ENCODE results near the gene C12orf60. TPM values are rescaled to one million over a fixed set of nuclear protein-coding genes. Genes with fewer than 3 reads are reported as not detected.

Gene C12orf60
- total and polyA plus RNA-seq, 2 of the 8 experiments (the other 6 are each of a cell fraction or from before 2014, with no cell fraction given) = 1.2 to 1.5 TPM

GRCh38 chr12:14853961-14854360 lies 50.5 kb downstream of the C12orf60 start:
- no peaks in the 10 kb centered on the region for H3K79me2 ChIP-seq (ENCODE audit: control insufficient read depth in 1 of 2, insufficient read depth in 2 of 2, low read length in 2 of 2)
- H3K14ac ChIP-seq (ENCODE audit: insufficient read length) = no peak overlapping the region
- H2BK20ac ChIP-seq (ENCODE audit: low read length) = no peak overlapping the region
- H4K20me1 ChIP-seq (replicated peaks in 1 of 2; ENCODE audit: control insufficient read depth in 1 of 2, insufficient read depth in 2 of 2, low read length in 2 of 2) = no peaks in the 10 kb centered on the region
- ChIA-PET CTCF (ENCODE audit: partially characterized antibody) (interaction anchor here (1.0 to 1.4 kb wide), 3 partner anchors 12 to 141 kb away, joined by 3 to 6 read pairs (median 5); no protein-coding TSS in a partner anchor), POLR2A (ENCODE audit: partially characterized antibody) (no interaction called here)
- no peak overlapping the region for H3K4me2 ChIP-seq (ENCODE audit: insufficient read depth in 1 of 2, low read depth in 2 of 2, low read length in 2 of 2)
- FAIRE-seq (no peak), DNase-seq (ENCODE audit: low read depth in 1 of 2, low spot score in 2 of 2) (no peak)
- no peaks in the 10 kb centered on the region for H3K36me3 ChIP-seq (ENCODE audit: control insufficient read depth in 2 of 4, insufficient read depth in 4 of 4, low read length in 3 of 4)
- H2BK15ac ChIP-seq (ENCODE audit: low read length) = no peak overlapping the region
- no peak overlapping the region for H2AK5ac ChIP-seq (ENCODE audit: low read depth, low read length)
- no peak overlapping the region for H2BK120ac ChIP-seq (replicated peaks; ENCODE audit: low read depth, low read length)
- no peak overlapping the region for H4K8ac ChIP-seq (ENCODE audit: extremely low read depth, insufficient read depth, low read length)
- H4K5ac ChIP-seq (ENCODE audit: insufficient read length, low read depth, low read length) = no peak overlapping the region
- no peak overlapping the region for H3K18ac ChIP-seq (ENCODE audit: extremely low read depth, low read length)
- H3K9ac ChIP-seq (replicated peaks in 1 of 4; ENCODE audit: extremely low read depth in 1 of 4, low read depth in 3 of 4, low read length in 3 of 4) = no peak overlapping the region; a peak in 1 of 7 replicates
- H3K79me1 ChIP-seq (ENCODE audit: low read depth, low read length) = no peaks in the 10 kb centered on the region
- H3K27ac ChIP-seq (ENCODE audit: low read depth, low read length) = no peak overlapping the region
- no peak overlapping the region for H3K56ac ChIP-seq (replicated peaks; ENCODE audit: insufficient read length, low read depth, low read length)
- no peak overlapping the region for H2BK5ac ChIP-seq (ENCODE audit: low read depth, low read length)
- H2BK12ac ChIP-seq (ENCODE audit: low read depth, low read length) = no peak overlapping the region
- no peaks in the 10 kb centered on the region for H3K27me3 ChIP-seq (replicated peaks in 1 of 4; ENCODE audit: control insufficient read depth in 3 of 4, extremely low read depth in 1 of 4, insufficient read depth in 3 of 4, low read length in 3 of 4)
- H3K23ac ChIP-seq (ENCODE audit: insufficient read length) = no peak overlapping the region
- no peak for TF ChIP-seq RXRA (IDR thresholded peaks at IDR 0.05; ENCODE audit: insufficient read depth, low read depth, low read length)
- TF ChIP-seq CREB1 (IDR thresholded peaks at IDR 0.05) = no peak
- TF ChIP-seq CBX5 (IDR thresholded peaks at IDR 0.05; ENCODE audit: low read depth, low read length) = no peak
- TF ChIP-seq KDM5A (IDR thresholded peaks at IDR 0.05; ENCODE audit: low read length) = no peak
- TF ChIP-seq CTCF (IDR thresholded peaks at IDR 0.05; ENCODE audit: control extremely low read depth in 1 of 3, insufficient read depth in 1 of 3, low read depth in 1 of 3, low read length in 3 of 3) = no peak
- TF ChIP-seq TCF12 (IDR thresholded peaks at IDR 0.05; ENCODE audit: low read depth, low read length) = no peak
- TF ChIP-seq POLR2A (IDR thresholded peaks at IDR 0.05; ENCODE audit: control extremely low read depth in 1 of 2, low read depth in 2 of 2, low read length in 2 of 2) = no peak
- no peak for TF ChIP-seq CBX8 (IDR thresholded peaks at IDR 0.05; ENCODE audit: borderline replicate concordance, low read depth, low read length)
- TF ChIP-seq TAF7 (optimal IDR thresholded peaks at IDR 0.05; ENCODE audit: borderline replicate concordance, low read depth, low read length) = no peak
- no peak overlapping the region for H4K91ac ChIP-seq (replicated peaks; ENCODE audit: insufficient read length, low read length)
- no peaks in the 10 kb centered on the region for H3K23me2 ChIP-seq (ENCODE audit: low read depth, low read length)
- no peak overlapping the region for H2AFZ ChIP-seq (ENCODE audit: low read length)
- no peaks in the 10 kb centered on the region for H3K9me3 ChIP-seq (ENCODE audit: insufficient read depth in 2 of 2, low read depth in 1 of 2, low read length in 1 of 2)
- H3K4ac ChIP-seq (replicated peaks; ENCODE audit: insufficient read length, low read depth, low read length) = no peak overlapping the region
- H3K4me3 ChIP-seq (ENCODE audit: extremely low read depth in 1 of 4, insufficient read depth in 2 of 4, low read depth in 3 of 4, low read length in 4 of 4) = no peak overlapping the region
- WGBS, 2 experiments (ENCODE audit: extremely low coverage in 1 of 2, insufficient coverage in 1 of 2, insufficient read length in 1 of 2, insufficient replicate concordance in 2 of 2, low coverage in 1 of 2, low lambda C conversion rate in 2 of 2, missing lambda C conversion rate in 1 of 2) = 66% methylated on average over 3 of the region's 3 CpGs; no CpG with 5 or more reads in 1 of the 2 experiments
- peaks cover 0 to 6% (median 0%) of the 10 kb centered on the region in 4 experiments; a peak in 2 of 7 replicates for H3K4me1 ChIP-seq (replicated peaks in 1 of 4; ENCODE audit: control insufficient read depth in 3 of 4, insufficient read depth in 4 of 4, low read length in 3 of 4)

All from H1 (cell line).